Forelimb muscle (tissue), 1 donor: Measurements from ENCODE around the gene FADS1. TPM values are rescaled to one million over a fixed set of nuclear protein-coding genes. Genes with fewer than 3 reads are reported as not detected.

ENCODE experiments used
- DNase-seq: peaks from one replicate; pipeline ENCODE4 v3.0.0-alpha.2; 2013; ENCODE audit warnings: low read depth
- polyA plus RNA-seq: library from polyadenylated mRNA; unstranded; fragments of 120-200 nt; gene quantifications from one replicate; pipeline ENCODE4 v1.2.1, GENCODE V29; 2013; ENCODE audit not compliant: insufficient read length

FADS1 gene
- polyA plus RNA-seq, 1 donor = 16.6 TPM

- no peak for DNase-seq
Observed at GRCh38 chr11:61762223-61762615, 54.6 kb downstream of the FADS1 start.

GRCh38 chr11:61761440-61762222 lies 55.2 kb downstream of the FADS1 start:
- no peak for DNase-seq

- no peak for DNase-seq
Observed at GRCh38 chr11:61760946-61761345, 55.9 kb downstream of the FADS1 start.

GRCh38 chr11:61757213-61757862 lies 59.5 kb downstream of the FADS1 start:
- DNase-seq = no peak

- no peak for DNase-seq
Observed at GRCh38 chr11:61756452-61757212, 60.2 kb downstream of the FADS1 start.

- no peak for DNase-seq
Observed at GRCh38 chr11:61756147-61756451, 60.7 kb downstream of the FADS1 start.

GRCh38 chr11:61754534-61755482 lies 62.0 kb downstream of the FADS1 start:
- DNase-seq = no peak

GRCh38 chr11:61753672-61754071 lies 63.1 kb downstream of the FADS1 start:
- DNase-seq = no peak

- DNase-seq = no peak
Observed at GRCh38 chr11:61752925-61753521, 63.8 kb downstream of the FADS1 start.

GRCh38 chr11:61752117-61752924 lies 64.5 kb downstream of the FADS1 start, which contains the start of gene MYRF:
MYRF (plus strand) TSS chr11:61752636; CDS start chr11:61752745, 109 bp downstream.
- DNase-seq = no peak

- no peak for DNase-seq
Observed at GRCh38 chr11:61751384-61751783, 65.4 kb downstream of the FADS1 start.

- no peak for DNase-seq
Observed at GRCh38 chr11:61750631-61751273, 66.1 kb downstream of the FADS1 start.

Other genes starting within 250 kb of the FADS1 start
- gene SYT7, start 235.9 kb downstream of the FADS1 start, polyA plus RNA-seq = 3.3 TPM
- 4.6 TPM for gene DAGLA, start 136.6 kb downstream of the FADS1 start, polyA plus RNA-seq
- gene MYRF, start 64.4 kb downstream of the FADS1 start, polyA plus RNA-seq = 0.94 TPM
- gene TMEM258, start 24.4 kb downstream of the FADS1 start, polyA plus RNA-seq = 158 TPM
- gene FEN1, start 24.1 kb downstream of the FADS1 start, polyA plus RNA-seq = 11.7 TPM
- 75.9 TPM for gene FADS2, start 11.3 kb upstream of the FADS1 start, polyA plus RNA-seq
- gene FADS3, start 74.5 kb upstream of the FADS1 start, polyA plus RNA-seq = 41.5 TPM
- gene RAB3IL1, start 100.6 kb upstream of the FADS1 start, polyA plus RNA-seq = 25.9 TPM
- gene BEST1, start 133.3 kb upstream of the FADS1 start, polyA plus RNA-seq = 2.5 TPM
- gene FTH1, start 150.6 kb upstream of the FADS1 start, polyA plus RNA-seq = 1,297 TPM